A549 (cell line): ENCODE data around the gene SLU7. TPM values are rescaled to one million over a fixed set of nuclear protein-coding genes. Genes with fewer than 3 reads are reported as not detected.

ENCODE experiments used
- ATAC-seq, 2 experiments: fragments of 200-7000 bp in 1 of 2; fragments of >200 bp in 1 of 2; cut with Nextera tagmentation in 1 of 2; cut with Tn5 transposase in 1 of 2; 3 replicates each; pipeline versions ENCODE4 v1.8.0 to v1.9.1; 2018 to 2020; ENCODE audit warnings: mild to moderate bottlenecking in 1 of 2, moderate library complexity in 1 of 2
- CTCF ChIA-PET: fragments of 300-600 bp; sonication (Branson Sonifier 250); formaldehyde crosslinking; extraction: SDS; loops from one replicate; lab custom pipeline; 2021; ENCODE audit warnings: antibody characterized with exemption, inconsistent platforms; lab: Yijun Ruan, JAX
- POLR2A ChIA-PET: fragments of 350-600 bp; formaldehyde crosslinking; extraction: SDS; loops from one replicate; lab custom pipeline; 2021; ENCODE audit warnings: antibody characterized with exemption, inconsistent platforms; lab: Yijun Ruan, JAX
- DNase-seq, 2 experiments: peaks; one replicate each; pipeline versions ENCODE4 v3.0.0 to v3.0.0-alpha.2; 2011 to 2016; ENCODE audit warnings: low read depth in 1 of 2, low spot score in 1 of 2
- FAIRE-seq: peaks from 2 replicates; lab custom pipeline; 2011; peaks lifted over from hg19 to GRCh38; lab: Jason Lieb, UNC
- H3K27ac ChIP-seq, 2 experiments: fragments of >200 bp; sonication (Bioruptor Twin); formaldehyde crosslinking; 3 replicates each; pipeline ENCODE4 v1.5.1; 2016 to 2017
- H3K4me1 ChIP-seq: fragments of >200 bp; sonication (Bioruptor Twin); formaldehyde crosslinking; 3 replicates; pipeline ENCODE4 v1.6.1; 2016
- H3K4me2 ChIP-seq: fragments of >200 bp; sonication (Bioruptor Twin); formaldehyde crosslinking; 3 replicates; pipeline ENCODE4 v1.6.1; 2016
- H3K4me3 ChIP-seq: fragments of >200 bp; sonication (Bioruptor Twin); formaldehyde crosslinking; 3 replicates; pipeline ENCODE4 v1.5.1; 2016
- H3K9me3 ChIP-seq: fragments of >200 bp; sonication (Bioruptor Twin); formaldehyde crosslinking; 3 replicates; pipeline ENCODE4 v1.6.1; 2016
- BHLHE40 ChIP-seq: IDR thresholded peaks from 2 replicates; pipeline ENCODE4 v1.6.1; 2012; ENCODE audit warnings: low read depth, low read length, inconsistent platforms
- CBX2 ChIP-seq: fragments of 200-600 bp; sonication (generic); IDR thresholded peaks from 2 replicates; pipeline ENCODE4 v1.6.1; 2016; ENCODE audit warnings: low read depth, mild to moderate bottlenecking, borderline replicate concordance
- CBX8 ChIP-seq: fragments of 200-600 bp; sonication (generic); IDR thresholded peaks from 2 replicates; pipeline ENCODE4 v1.6.1; 2016
- CHD2 ChIP-seq: fragments of 150-350 bp; IDR thresholded peaks from 2 replicates; pipeline ENCODE4 v1.6.1; 2014; ENCODE audit warnings: low read length; ENCODE audit not compliant: partially characterized antibody
- ESRRA ChIP-seq: fragments of 150-350 bp; IDR thresholded peaks from 2 replicates; pipeline ENCODE4 v1.6.1; 2014; ENCODE audit warnings: mild to moderate bottlenecking, low read length, borderline replicate concordance
- FOSB ChIP-seq: fragments of 250-450 bp; sonication (Bioruptor Pico); IDR thresholded peaks from 2 replicates; pipeline ENCODE4 v1.5.0; 2020; ENCODE audit warnings: mild to moderate bottlenecking, moderate library complexity
- FOSL2 ChIP-seq, 2 experiments: fragments of 450-650 bp in 1 of 2; fragments of >200 bp in 1 of 2; sonication (Bioruptor Twin) in 1 of 2; formaldehyde crosslinking; IDR thresholded peaks; 2 replicates each; pipeline versions ENCODE4 v1.5.0 to v1.6.1; 2016 to 2020; ENCODE audit warnings: mild to moderate bottlenecking in 1 of 2, moderate library complexity in 1 of 2
- GATA3 ChIP-seq: IDR thresholded peaks from 2 replicates; pipeline ENCODE4 v1.6.1; 2012; ENCODE audit warnings: borderline replicate concordance
- HDAC2 ChIP-seq: fragments of 200-600 bp; sonication (generic); IDR thresholded peaks from 2 replicates; pipeline ENCODE4 v1.6.1; 2016
- HOXA7 ChIP-seq: fragments of 250-450 bp; sonication (Bioruptor Pico); IDR thresholded peaks from 2 replicates; pipeline ENCODE4 v1.5.0; 2020; ENCODE audit warnings: mild to moderate bottlenecking, moderate library complexity
- HOXB5 ChIP-seq: fragments of 250-450 bp; sonication (Bioruptor Pico); IDR thresholded peaks from 2 replicates; pipeline ENCODE4 v1.5.0; 2020; ENCODE audit warnings: mild to moderate bottlenecking, moderate library complexity
- JUN ChIP-seq, 2 experiments: fragments of >200 bp; sonication (Bioruptor Twin); formaldehyde crosslinking; IDR thresholded peaks; 2 replicates in 1 of 2; 3 replicates in 1 of 2; pipeline ENCODE4 v1.6.1; 2016 to 2017
- JUNB ChIP-seq: fragments of >200 bp; sonication (Bioruptor Twin); formaldehyde crosslinking; IDR thresholded peaks from 2 replicates; pipeline ENCODE4 v1.6.1; 2016
- KDM1A ChIP-seq: fragments of 200-600 bp; sonication (generic); IDR thresholded peaks from 2 replicates; pipeline ENCODE4 v1.6.1; 2016; ENCODE audit warnings: low read depth, mild to moderate bottlenecking
- KDM5A ChIP-seq: fragments of 200-600 bp; sonication (generic); IDR thresholded peaks from 2 replicates; pipeline ENCODE4 v1.6.1; 2016; ENCODE audit warnings: antibody characterized with exemption, mild to moderate bottlenecking
- MAZ ChIP-seq: fragments of 150-350 bp; IDR thresholded peaks from 2 replicates; pipeline ENCODE4 v1.6.1; 2014; ENCODE audit warnings: antibody characterized with exemption, low read depth, low read length, borderline replicate concordance
- NFE2L2 ChIP-seq: fragments of 150-350 bp; conservative IDR thresholded peaks from 2 replicates; pipeline ENCODE4 v1.6.1; 2014; ENCODE audit warnings: low read length
- POLR2AphosphoS2 ChIP-seq: conservative IDR thresholded peaks from 2 replicates; pipeline ENCODE4 v1.6.1; 2012; ENCODE audit warnings: low read length, improper control_type of control experiment, inconsistent platforms
- RAD21 ChIP-seq, 2 experiments: fragments of >200 bp in 1 of 2; sonication (Bioruptor Twin) in 1 of 2; formaldehyde crosslinking in 1 of 2; IDR thresholded peaks in 1 of 2; conservative IDR thresholded peaks in 1 of 2; 2 replicates in 1 of 2; 3 replicates in 1 of 2; pipeline ENCODE4 v1.6.1; 2012 to 2018; ENCODE audit warnings: inconsistent platforms in 1 of 2
- TP53 ChIP-seq: fragments of 250-450 bp; sonication (Bioruptor Pico); IDR thresholded peaks from 2 replicates; pipeline ENCODE4 v1.5.0; 2021; ENCODE audit warnings: mild to moderate bottlenecking, moderate library complexity
- ZC3H11A ChIP-seq: fragments of 450-650 bp; IDR thresholded peaks from 2 replicates; pipeline ENCODE4 v1.6.1; 2014; ENCODE audit warnings: antibody characterized with exemption, mild to moderate bottlenecking
- ZFP36 ChIP-seq: fragments of 450-650 bp; IDR thresholded peaks from 2 replicates; pipeline ENCODE4 v1.6.1; 2014; ENCODE audit warnings: borderline replicate concordance; ENCODE audit not compliant: partially characterized antibody
- ZNF302 ChIP-seq: fragments of 250-450 bp; sonication (Bioruptor Pico); IDR thresholded peaks from 2 replicates; pipeline ENCODE4 v1.9.0; 2021; ENCODE audit warnings: inconsistent platforms, mild to moderate bottlenecking, moderate library complexity
- ZSCAN20 ChIP-seq: fragments of 250-450 bp; sonication (Bioruptor Pico); IDR thresholded peaks from 2 replicates; pipeline ENCODE4 v1.8.0; 2022; ENCODE audit warnings: mild to moderate bottlenecking, moderate library complexity
- WGBS: methylation state at CpG from one replicate; pipeline ENCODE4 v1.1.6; 2017; ENCODE audit errors: missing lambda C conversion rate; 5-methylcytosine and 5-hydroxymethylcytosine counted together
- polyA plus RNA-seq, 4 experiments: library from polyadenylated mRNA; depleted of rRNA in 3 of 4; stranded (reverse); fragments of >200 nt; fragmentation: RNase III in 1 of 4; extraction: RNeasy Plus Mini Kit Qiagen cat#74134 plus additional on column Dnase treatment in 1 of 4; gene quantifications; 2 replicates in 3 of 4; 3 replicates in 1 of 4; pipeline ENCODE4 v1.2.3, GENCODE V29; 2011 to 2017
- TF ChIP-seq, protein P1 (sequence below): fragments of >200 bp; sonication (Bioruptor Twin); formaldehyde crosslinking; IDR thresholded peaks from 2 replicates; pipeline ENCODE4 v1.6.1; 2016
- TF ChIP-seq, protein P2 (sequence below): fragments of 250-450 bp; sonication (Bioruptor Pico); IDR thresholded peaks from 2 replicates; pipeline ENCODE4 v1.5.0; 2021; ENCODE audit warnings: mild to moderate bottlenecking, moderate library complexity, borderline replicate concordance
- TF ChIP-seq, protein P3 (sequence below): IDR thresholded peaks from 2 replicates; pipeline ENCODE4 v1.6.1; 2012; ENCODE audit warnings: low read depth, borderline replicate concordance

The SLU7 gene
- polyA plus RNA-seq, 2 of the 4 experiments (the other 2 are of a cell fraction), result 67.0 to 75.5 TPM

- ATAC-seq (no peak), DNase-seq (no peak), FAIRE-seq (no peak)
- H3K4me3 ChIP-seq, result no peak overlapping the region
- TF ChIP-seq CBX8, result no peak
- TF ChIP-seq FOSL2 (IDR thresholded peaks at IDR 0.05), result no peak
- TF ChIP-seq FOSL2 (CRISPR knock-in tag; IDR thresholded peaks at IDR 0.05), result no peak
- no peak for TF ChIP-seq JUNB
- TF ChIP-seq JUN (IDR thresholded peaks at IDR 0.05), result no peak
- TF ChIP-seq HOXB5 (CRISPR knock-in tag), result no peak
- no peak for TF ChIP-seq HDAC2
- no peak for TF ChIP-seq RAD21 (conservative IDR thresholded peaks at IDR 0.05 in 1 of 2, IDR thresholded peaks at IDR 0.05 in 1 of 2)
- TF ChIP-seq BHLHE40, result no peak
- TF ChIP-seq ESRRA, result no peak
- no peak for TF ChIP-seq POLR2AphosphoS2
- no peak for TF ChIP-seq NFE2L2
- no peak for TF ChIP-seq KDM1A
- no peak for TF ChIP-seq ZSCAN20 (CRISPR knock-in tag)
- TF ChIP-seq, protein P1, sequence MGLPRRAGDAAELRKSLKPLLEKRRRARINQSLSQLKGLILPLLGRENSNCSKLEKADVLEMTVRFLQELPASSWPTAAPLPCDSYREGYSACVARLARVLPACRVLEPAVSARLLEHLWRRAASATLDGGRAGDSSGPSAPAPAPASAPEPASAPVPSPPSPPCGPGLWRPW, result no peak
- TF ChIP-seq HOXA7 (CRISPR knock-in tag), result no peak
- TF ChIP-seq GATA3, result no peak
- no peak for TF ChIP-seq FOSB (CRISPR knock-in tag)
- ChIA-PET POLR2A (no interaction called here), CTCF (interaction anchor here (1.0 to 3.1 kb wide), 4 partner anchors 12 to 332 kb away, joined by 3 to 22 read pairs (median 4); no protein-coding TSS in a partner anchor)
- no peaks in the 10 kb centered on the region for H3K9me3 ChIP-seq
- no peaks in the 10 kb centered on the region for H3K4me1 ChIP-seq
- no peak overlapping the region for H3K27ac ChIP-seq
- 71% methylated on average over 7 of the region's 7 CpGs for WGBS
- no peak overlapping the region for H3K4me2 ChIP-seq
Observed at GRCh38 chr5:160357861-160358411, 60.9 kb downstream of the SLU7 start.

GRCh38 chr5:160357394-160357793 is 61.5 kb downstream of the SLU7 start:
- ChIA-PET POLR2A (no interaction called here), CTCF (interaction anchor here (0.6 to 3.1 kb wide), 6 partner anchors 12 to 331 kb away, joined by 3 to 22 read pairs (median 4); no protein-coding TSS in a partner anchor)
- DNase-seq, result no peak
- H3K4me1 ChIP-seq, result no peaks in the 10 kb centered on the region
- no peaks in the 10 kb centered on the region for H3K9me3 ChIP-seq
- no peak overlapping the region for H3K4me2 ChIP-seq
- no peak overlapping the region for H3K27ac ChIP-seq
- no peak for ATAC-seq
- H3K4me3 ChIP-seq, result no peak overlapping the region
- TF ChIP-seq ZC3H11A, result no peak
- no peak for TF ChIP-seq MAZ
- TF ChIP-seq ESRRA, result no peak
- TF ChIP-seq CHD2, result no peak
- TF ChIP-seq, protein P2, sequence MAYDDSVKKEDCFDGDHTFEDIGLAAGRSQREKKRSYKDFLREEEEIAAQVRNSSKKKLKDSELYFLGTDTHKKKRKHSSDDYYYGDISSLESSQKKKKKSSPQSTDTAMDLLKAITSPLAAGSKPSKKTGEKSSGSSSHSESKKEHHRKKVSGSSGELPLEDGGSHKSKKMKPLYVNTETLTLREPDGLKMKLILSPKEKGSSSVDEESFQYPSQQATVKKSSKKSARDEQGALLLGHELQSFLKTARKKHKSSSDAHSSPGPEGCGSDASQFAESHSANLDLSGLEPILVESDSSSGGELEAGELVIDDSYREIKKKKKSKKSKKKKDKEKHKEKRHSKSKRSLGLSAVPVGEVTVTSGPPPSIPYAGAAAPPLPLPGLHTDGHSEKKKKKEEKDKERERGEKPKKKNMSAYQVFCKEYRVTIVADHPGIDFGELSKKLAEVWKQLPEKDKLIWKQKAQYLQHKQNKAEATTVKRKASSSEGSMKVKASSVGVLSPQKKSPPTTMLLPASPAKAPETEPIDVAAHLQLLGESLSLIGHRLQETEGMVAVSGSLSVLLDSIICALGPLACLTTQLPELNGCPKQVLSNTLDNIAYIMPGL, result no peak
- no peak for TF ChIP-seq KDM5A
- TF ChIP-seq HDAC2, result no peak
- TF ChIP-seq ZNF302 (CRISPR knock-in tag), result no peak
- no peak for TF ChIP-seq CBX2
- no peak for TF ChIP-seq TP53 (CRISPR knock-in tag)
- no peak for TF ChIP-seq ZFP36
- TF ChIP-seq, protein P3, sequence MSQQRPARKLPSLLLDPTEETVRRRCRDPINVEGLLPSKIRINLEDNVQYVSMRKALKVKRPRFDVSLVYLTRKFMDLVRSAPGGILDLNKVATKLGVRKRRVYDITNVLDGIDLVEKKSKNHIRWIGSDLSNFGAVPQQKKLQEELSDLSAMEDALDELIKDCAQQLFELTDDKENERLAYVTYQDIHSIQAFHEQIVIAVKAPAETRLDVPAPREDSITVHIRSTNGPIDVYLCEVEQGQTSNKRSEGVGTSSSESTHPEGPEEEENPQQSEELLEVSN, result no peak
- no peak for TF ChIP-seq JUN (IDR thresholded peaks at IDR 0.05)
- WGBS, result 69% methylated on average over 7 of the region's 7 CpGs
- FAIRE-seq, result no peak
